IMR-90 (cell line): Measurements from ENCODE around the gene TMTC2. TPM values are rescaled to one million over a fixed set of nuclear protein-coding genes. Genes with fewer than 3 reads are reported as not detected.
A peak's percentile ranks its signal among the peaks of the same experiment; 100 is the strongest.

Experiments used
- ATAC-seq: fragments of 200-7000 bp; cut with Tn5 transposase; 2 replicates; pipeline ENCODE4 v1.9.1; 2020; ENCODE audit warnings: low read depth, mild to moderate bottlenecking, moderate library complexity
- BruUV-seq: library from RNA; stranded (reverse); fragments of 400-500 nt; replicated peaks from 2 replicates; lab custom pipeline; 2021; lab: Mats Ljungman, UMichigan
- CTCF ChIA-PET: fragments of 300-600 bp; formaldehyde crosslinking; extraction: SDS; loops from one replicate; lab custom pipeline; 2021; ENCODE audit warnings: antibody characterized with exemption; lab: Yijun Ruan, JAX
- POLR2A ChIA-PET: fragments of 300-600 bp; sonication (Branson Sonifier 250); formaldehyde crosslinking; loops from one replicate; lab custom pipeline; 2022; ENCODE audit warnings: antibody characterized with exemption; ENCODE audit not compliant: unreplicated experiment; lab: Charles Lee
- DNase-seq: peaks from one replicate; pipeline ENCODE4 v3.0.0; 2013
- H2AFZ ChIP-seq: replicated peaks from 2 replicates; pipeline ENCODE3; 2013; ENCODE audit warnings: low read length, mild to moderate bottlenecking; ENCODE audit not compliant: poor library complexity
- H2AK5ac ChIP-seq: 2 replicates; pipeline ENCODE4 v1.6.1; 2013; ENCODE audit warnings: low read depth, low read length, inconsistent platforms
- H2AK9ac ChIP-seq: replicated peaks from 2 replicates; pipeline ENCODE3; 2013; ENCODE audit warnings: mild to moderate bottlenecking, low read depth, low read length, moderate library complexity; ENCODE audit not compliant: poor library complexity
- H2BK120ac ChIP-seq: 2 replicates; pipeline ENCODE4 v1.6.1; 2013; ENCODE audit warnings: low read depth, low read length, inconsistent platforms
- H2BK15ac ChIP-seq: 3 replicates; pipeline ENCODE4 v1.6.1; 2013; ENCODE audit warnings: low read depth, low read length, inconsistent platforms
- H2BK20ac ChIP-seq: 2 replicates; pipeline ENCODE4 v1.6.1; 2013; ENCODE audit warnings: low read depth, mild to moderate bottlenecking, inconsistent platforms, low read length, moderate library complexity
- H2BK5ac ChIP-seq: 2 replicates; pipeline ENCODE4 v1.6.1; 2013; ENCODE audit warnings: mild to moderate bottlenecking, low read depth, low read length, inconsistent platforms; ENCODE audit not compliant: poor library complexity, severe bottlenecking
- H3K14ac ChIP-seq: replicated peaks from 2 replicates; pipeline ENCODE4 v1.6.1; 2013; ENCODE audit warnings: low read depth, low read length, inconsistent platforms
- H3K18ac ChIP-seq: 2 replicates; pipeline ENCODE4 v1.6.1; 2013; ENCODE audit warnings: low read depth, low read length, control low read depth
- H3K23ac ChIP-seq: 2 replicates; pipeline ENCODE4 v1.6.1; 2013; ENCODE audit warnings: low read depth, low read length, inconsistent platforms
- H3K27ac ChIP-seq: 2 replicates; pipeline ENCODE4 v1.5.1; 2013; ENCODE audit warnings: mild to moderate bottlenecking, control low read depth, low read length; ENCODE audit not compliant: insufficient read depth
- H3K27me3 ChIP-seq: 2 replicates; pipeline ENCODE4 v1.6.1; 2013; ENCODE audit warnings: low read length; ENCODE audit not compliant: control insufficient read depth, insufficient read depth
- H3K36me3 ChIP-seq: 2 replicates; pipeline ENCODE4 v1.6.1; 2013; ENCODE audit warnings: low read length, mixed read lengths; ENCODE audit not compliant: control insufficient read depth, insufficient read depth
- H3K4ac ChIP-seq: 2 replicates; pipeline ENCODE4 v1.6.1; 2013; ENCODE audit warnings: low read depth, low read length, inconsistent platforms
- H3K4me1 ChIP-seq: 2 replicates; pipeline ENCODE4 v1.6.1; 2013; ENCODE audit warnings: low read length, mixed read lengths; ENCODE audit not compliant: control insufficient read depth, insufficient read depth
- H3K4me2 ChIP-seq: 2 replicates; pipeline ENCODE4 v1.6.1; 2013; ENCODE audit warnings: low read depth, mild to moderate bottlenecking, control low read depth, low read length, moderate library complexity
- H3K4me3 ChIP-seq: 2 replicates; pipeline ENCODE4 v1.5.1; 2013; ENCODE audit warnings: low read depth, mild to moderate bottlenecking, control low read depth, low read length, moderate library complexity; ENCODE audit not compliant: insufficient read depth
- H3K56ac ChIP-seq: 2 replicates; pipeline ENCODE4 v1.6.1; 2013; ENCODE audit warnings: low read length, inconsistent platforms; ENCODE audit not compliant: insufficient read depth; ENCODE audit errors: extremely low read depth
- H3K79me1 ChIP-seq, 2 experiments: 2 replicates each; pipeline ENCODE4 v1.6.1; 2013; ENCODE audit warnings: low read length in 2 of 2, inconsistent platforms in 1 of 2, low read depth in 1 of 2
- H3K9ac ChIP-seq: 2 replicates; pipeline ENCODE4 v1.6.1; 2013; ENCODE audit warnings: low read depth, low read length, control low read depth
- H3K9me1 ChIP-seq: 2 replicates; pipeline ENCODE4 v1.6.1; 2013; ENCODE audit warnings: low read length, inconsistent platforms; ENCODE audit not compliant: insufficient read depth
- H3K9me3 ChIP-seq: 2 replicates; pipeline ENCODE4 v1.6.1; 2013; ENCODE audit warnings: low read length; ENCODE audit not compliant: control insufficient read depth, insufficient read depth
- H4K20me1 ChIP-seq: 2 replicates; pipeline ENCODE4 v1.6.1; 2013; ENCODE audit warnings: low read length, inconsistent platforms; ENCODE audit not compliant: insufficient read depth
- H4K5ac ChIP-seq: 2 replicates; pipeline ENCODE4 v1.6.1; 2013; ENCODE audit warnings: mild to moderate bottlenecking, low read depth, low read length, control low read depth
- H4K8ac ChIP-seq, 2 experiments: 2 replicates each; pipeline ENCODE4 v1.6.1; 2013; ENCODE audit warnings: low read depth in 2 of 2, low read length in 2 of 2, control low read depth in 1 of 2, inconsistent platforms in 1 of 2
- H4K91ac ChIP-seq: 2 replicates; pipeline ENCODE4 v1.6.1; 2013; ENCODE audit warnings: low read depth, low read length, inconsistent platforms; ENCODE audit not compliant: insufficient read depth
- BHLHE40 ChIP-seq: fragments of 150-350 bp; IDR thresholded peaks from 2 replicates; pipeline ENCODE4 v1.6.1; 2016; ENCODE audit warnings: mild to moderate bottlenecking, low read depth, low read length
- CEBPB ChIP-seq: IDR thresholded peaks from 2 replicates; pipeline ENCODE4 v1.6.1; 2012; ENCODE audit warnings: low read depth, low read length, improper control_type of control experiment
- CHD1 ChIP-seq: IDR thresholded peaks from 2 replicates; pipeline ENCODE4 v1.6.1; 2012; ENCODE audit warnings: low read depth, low read length, improper control_type of control experiment
- ELK1 ChIP-seq: fragments of 150-350 bp; IDR thresholded peaks from 2 replicates; pipeline ENCODE4 v1.6.1; 2016; ENCODE audit warnings: low read depth, mild to moderate bottlenecking, low read length, moderate library complexity, borderline replicate concordance
- FOS ChIP-seq: fragments of 150-350 bp; IDR thresholded peaks from 2 replicates; pipeline ENCODE4 v1.6.1; 2016; ENCODE audit warnings: low read depth, low read length
- MAFK ChIP-seq: IDR thresholded peaks from 2 replicates; pipeline ENCODE4 v1.6.1; 2012; ENCODE audit warnings: low read depth, low read length, improper control_type of control experiment
- MAZ ChIP-seq: IDR thresholded peaks from 2 replicates; pipeline ENCODE4 v1.6.1; 2012; ENCODE audit warnings: low read depth, mild to moderate bottlenecking, low read length, improper control_type of control experiment, moderate library complexity, borderline replicate concordance
- MXI1 ChIP-seq: IDR thresholded peaks from 2 replicates; pipeline ENCODE4 v1.6.1; 2012; ENCODE audit warnings: low read depth, mild to moderate bottlenecking, low read length, moderate library complexity, borderline replicate concordance
- NFE2L2 ChIP-seq: fragments of 150-350 bp; IDR thresholded peaks from 2 replicates; pipeline ENCODE4 v1.6.1; 2016; ENCODE audit warnings: low read depth, mild to moderate bottlenecking, low read length
- POLR2A ChIP-seq: IDR thresholded peaks from 2 replicates; pipeline ENCODE4 v1.6.1; 2012; ENCODE audit warnings: mild to moderate bottlenecking, low read depth, low read length
- RAD21 ChIP-seq: IDR thresholded peaks from 2 replicates; pipeline ENCODE4 v1.6.1; 2012; ENCODE audit warnings: low read length, improper control_type of control experiment
- RCOR1 ChIP-seq: IDR thresholded peaks from 2 replicates; pipeline ENCODE4 v1.6.1; 2012; ENCODE audit warnings: mild to moderate bottlenecking, low read length, improper control_type of control experiment; ENCODE audit not compliant: insufficient replicate concordance
- RFX5 ChIP-seq: IDR thresholded peaks from 2 replicates; pipeline ENCODE4 v1.8.0; 2012; ENCODE audit warnings: low read depth, mild to moderate bottlenecking, low read length, moderate library complexity
- SMC3 ChIP-seq: fragments of 150-350 bp; IDR thresholded peaks from 2 replicates; pipeline ENCODE4 v1.6.1; 2016; ENCODE audit warnings: low read depth, mild to moderate bottlenecking, antibody characterized with exemption, low read length, moderate library complexity
- WGBS, 2 experiments: methylation state at CpG; one replicate each; pipeline versions ENCODE4 v1.1.5 to v1.1.7; 2013; ENCODE audit warnings: missing lambda C conversion rate in 2 of 2; ENCODE audit not compliant: insufficient read length in 1 of 2; ENCODE audit errors: extremely low coverage in 2 of 2; 5-methylcytosine and 5-hydroxymethylcytosine counted together
- dilution Hi-C: fragments of 300-500 bp; cut with HindIII; formaldehyde crosslinking; loops from one replicate; pipeline ENCODE4 v1.14.3; 2018; ENCODE audit warnings: low sequenced_read_pairs; ENCODE audit not compliant: unreplicated experiment
- in situ Hi-C: fragments of 300-500 bp; cut with MboI; formaldehyde crosslinking; loops from 3 replicates; pipeline ENCODE4 v1.14.3; 2019; ENCODE audit warnings: low sequenced_read_pairs, inconsistent platforms, mixed read lengths
- intact Hi-C: fragments of 100-400 bp; cut with micrococcal nuclease; formaldehyde crosslinking; loops from 2 replicates; pipeline ENCODE4 v1.10.0; 2022
- polyA plus RNA-seq, 3 experiments: library from polyadenylated mRNA; depleted of rRNA; stranded (reverse); fragments of >200 nt; gene quantifications; 2 replicates each; pipeline ENCODE4 v1.2.3, GENCODE V29; 2012; ENCODE audit warnings: low replicate concordance in 1 of 3
- total RNA-seq: library from RNA; depleted of rRNA; stranded (reverse); fragments of >200 nt; gene quantifications from 2 replicates; pipeline ENCODE4 v1.2.3, GENCODE V29; 2012
- TF ChIP-seq, protein P1 (sequence below): fragments of 150-350 bp; IDR thresholded peaks from 2 replicates; pipeline ENCODE4 v1.6.1; 2017; ENCODE audit warnings: mild to moderate bottlenecking, antibody characterized with exemption, low read length, low read depth
- TF ChIP-seq, protein P2 (sequence below): conservative IDR thresholded peaks from 2 replicates; pipeline ENCODE4 v1.5.1; 2012; ENCODE audit warnings: mild to moderate bottlenecking, low read depth, low read length, improper control_type of control experiment

Gene TMTC2
- total and polyA plus RNA-seq, 2 of the 4 experiments (the other 2 are of a cell fraction): 0.56 to 1.4 TPM

GRCh38 chr12:82904219-82904790, 217.6 kb downstream of the TMTC2 start:
- Histone ChIP-seq H2BK120ac (no peak overlapping the region), H3K4me3 (no peak overlapping the region), H3K56ac (no peak overlapping the region), H4K91ac (no peak overlapping the region), H3K9me3 (no peaks in the 10 kb centered on the region), H3K9ac (no peak overlapping the region), H4K5ac (no peak overlapping the region), H4K8ac (no peak overlapping the region), H3K36me3 (no peaks in the 10 kb centered on the region), H3K27me3 (no peaks in the 10 kb centered on the region), H3K18ac (no peak overlapping the region), H4K20me1 (no peaks in the 10 kb centered on the region), H3K4me2 (no peak overlapping the region), H2BK15ac (no peak overlapping the region), H3K79me1 (no peaks in the 10 kb centered on the region), H2AK5ac (no peak overlapping the region), H3K27ac (no peak overlapping the region), H3K4me1 (no peaks in the 10 kb centered on the region), H2BK5ac (no peak overlapping the region), H3K4ac (no peak overlapping the region), H3K23ac (no peak overlapping the region), H2BK20ac (no peak overlapping the region), H3K9me1 (no peaks in the 10 kb centered on the region), H3K14ac (no peak overlapping the region), H2AK9ac (no peak overlapping the region), H2AFZ (no peak overlapping the region)
- CTCF ChIA-PET: no interaction called here
- peak; percentile 2 for DNase-seq
- ATAC-seq: peak; percentile 49; the same call in 1 of the 2 replicates
- intact Hi-C loops (no loop called here), in situ Hi-C loops (no loop called here), dilution Hi-C loops (no loop called here)
- POLR2A ChIA-PET: no interaction called here
- TF ChIP-seq BHLHE40 (no peak), POLR2A (no peak), CHD1 (no peak), CEBPB (no peak), SMC3 (no peak), MAFK (no peak), RCOR1 (no peak), ELK1 (no peak), RFX5 (no peak), MXI1 (no peak), NFE2L2 (no peak), RAD21 (no peak), FOS (no peak), MAZ (no peak)
- TF ChIP-seq, protein P1, sequence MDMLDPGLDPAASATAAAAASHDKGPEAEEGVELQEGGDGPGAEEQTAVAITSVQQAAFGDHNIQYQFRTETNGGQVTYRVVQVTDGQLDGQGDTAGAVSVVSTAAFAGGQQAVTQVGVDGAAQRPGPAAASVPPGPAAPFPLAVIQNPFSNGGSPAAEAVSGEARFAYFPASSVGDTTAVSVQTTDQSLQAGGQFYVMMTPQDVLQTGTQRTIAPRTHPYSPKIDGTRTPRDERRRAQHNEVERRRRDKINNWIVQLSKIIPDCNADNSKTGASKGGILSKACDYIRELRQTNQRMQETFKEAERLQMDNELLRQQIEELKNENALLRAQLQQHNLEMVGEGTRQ: no peak
- TF ChIP-seq, protein P2, sequence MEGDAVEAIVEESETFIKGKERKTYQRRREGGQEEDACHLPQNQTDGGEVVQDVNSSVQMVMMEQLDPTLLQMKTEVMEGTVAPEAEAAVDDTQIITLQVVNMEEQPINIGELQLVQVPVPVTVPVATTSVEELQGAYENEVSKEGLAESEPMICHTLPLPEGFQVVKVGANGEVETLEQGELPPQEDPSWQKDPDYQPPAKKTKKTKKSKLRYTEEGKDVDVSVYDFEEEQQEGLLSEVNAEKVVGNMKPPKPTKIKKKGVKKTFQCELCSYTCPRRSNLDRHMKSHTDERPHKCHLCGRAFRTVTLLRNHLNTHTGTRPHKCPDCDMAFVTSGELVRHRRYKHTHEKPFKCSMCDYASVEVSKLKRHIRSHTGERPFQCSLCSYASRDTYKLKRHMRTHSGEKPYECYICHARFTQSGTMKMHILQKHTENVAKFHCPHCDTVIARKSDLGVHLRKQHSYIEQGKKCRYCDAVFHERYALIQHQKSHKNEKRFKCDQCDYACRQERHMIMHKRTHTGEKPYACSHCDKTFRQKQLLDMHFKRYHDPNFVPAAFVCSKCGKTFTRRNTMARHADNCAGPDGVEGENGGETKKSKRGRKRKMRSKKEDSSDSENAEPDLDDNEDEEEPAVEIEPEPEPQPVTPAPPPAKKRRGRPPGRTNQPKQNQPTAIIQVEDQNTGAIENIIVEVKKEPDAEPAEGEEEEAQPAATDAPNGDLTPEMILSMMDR: no peak
- no TSS peak for BruUV-seq
- no CpG with 5 or more reads among the region's 5 CpGs for WGBS, 2 experiments
